Adrenal gland (tissue), 12 donors: Measurements from ENCODE around the gene MEIOSIN. TPM values are rescaled to one million over a fixed set of nuclear protein-coding genes. Genes with fewer than 3 reads are reported as not detected.
A peak's percentile ranks its signal among the peaks of the same experiment; 100 is the strongest.
"Not testable (repeated sequence)": the region's sequence is repeated elsewhere in the genome, so short reads cannot be mapped to it uniquely, and the experiment has no call there.

Experiments used
- DNase-seq, 7 donors: peaks; one replicate each; pipeline ENCODE4 v3.0.0-alpha.2; 2019 to 2020
- H3K27ac ChIP-seq, 5 donors: fragments of 200-600 bp; sonication (generic) in 4 of 5; 1 replicate in 3 of 5; 2 replicates in 2 of 5; pipeline versions ENCODE4 v1.5.1 to v1.8.0; 2016 to 2020; ENCODE audit warnings: mild to moderate bottlenecking in 1 of 5
- H3K27me3 ChIP-seq: fragments of 200-600 bp; 2 replicates; pipeline ENCODE4 v1.8.0; 2021
- H3K36me3 ChIP-seq, 2 donors: fragments of 200-600 bp; replicated peaks in 1 of 2; 1 replicate in 1 of 2; 2 replicates in 1 of 2; pipeline versions ENCODE4 v1.5.1 to v1.8.0; 2018 to 2022
- H3K4me1 ChIP-seq, 2 donors: fragments of 200-600 bp; replicated peaks in 1 of 2; 1 replicate in 1 of 2; 2 replicates in 1 of 2; pipeline versions ENCODE4 v1.5.1 to v1.8.0; 2018 to 2021
- H3K4me3 ChIP-seq, 4 donors: fragments of 200-600 bp; sonication (generic) in 3 of 4; one replicate each; pipeline ENCODE4 v1.5.1; 2016 to 2018
- H3K9me3 ChIP-seq, 3 donors: fragments of 200-600 bp; sonication (generic) in 1 of 3; replicated peaks in 1 of 3; 1 replicate in 2 of 3; 2 replicates in 1 of 3; pipeline versions ENCODE4 v1.5.1 to v1.8.0; 2016 to 2021
- POLR2A ChIP-seq, 2 donors: fragments of 450-650 bp; IDR thresholded peaks; one replicate each; pipeline ENCODE4 v1.6.1; 2017; ENCODE audit warnings: antibody characterized with exemption in 2 of 2, mild to moderate bottlenecking in 2 of 2, moderate library complexity in 1 of 2
- WGBS, 4 donors: extraction: QIAGEN DNeasy Blood & Tissue Kit in 2 of 4; methylation state at CpG; one replicate each; pipeline versions ENCODE4 v1.1.5 to v1.1.7; 2013 to 2017; 5-methylcytosine and 5-hydroxymethylcytosine counted together
- intact Hi-C, 2 donors: fragments of 100-400 bp; cut with DNase I; formaldehyde crosslinking; loops; one replicate each; pipeline versions ENCODE4 v1.14.1 to v1.15.0; 2022 to 2023
- polyA plus RNA-seq, 3 donors: library from polyadenylated mRNA; stranded (reverse); fragments of 200-250 nt in 2 of 3; fragments of 350-450 nt in 1 of 3; fragmentation: Illumina TruSeq in 1 of 3; extraction: RNeasy Lipid Tissue Mini Kit (QIAGEN cat#74804) in 1 of 3; gene quantifications; one replicate each; pipeline ENCODE4 v1.2.3, GENCODE V29; 2013 to 2014
- total RNA-seq, 9 donors: library from RNA; depleted of rRNA in 4 of 9; stranded (reverse); fragments of >200 nt in 4 of 9; fragments of 120-200 nt in 1 of 9; fragmentation: NEBNext Ultra II Directional in 1 of 9; extraction: Animal tissue kit (Norgen Biotek cat#: 25700) in 1 of 9; gene quantifications; one replicate each; pipeline versions ENCODE4 v1.1.0 to v1.2.4, GENCODE V29; 2013 to 2023
- TF ChIP-seq, protein P1 (sequence below), 6 experiments: fragments of 450-650 bp in 4 of 6; fragments of 200-600 bp in 2 of 6; sonication (generic) in 1 of 6; IDR thresholded peaks; 1 replicate in 5 of 6; 2 replicates in 1 of 6; pipeline versions ENCODE4 v1.5.1 to v1.8.0; 2016 to 2021; ENCODE audit warnings: antibody characterized with exemption in 6 of 6, mild to moderate bottlenecking in 2 of 6, moderate library complexity in 1 of 6
- donor health status: healthy with polysubstance abuse.
- donor health status: Bipolar disorder and iron deficiency.
- donor health status: DM: yes; HTN: yes; CAD: no.
- donor health status: DM: no; HTN: no; CAD: no.
- donor health status: DM: no; HTN: no; CAD: no.
- donor health status: DM: yes; HTN: yes; CAD: no.

Gene MEIOSIN
- total and polyA plus RNA-seq, 12 donors = 0.03 to 0.06 (median 0.05) TPM; not detected in 9

DNA sequence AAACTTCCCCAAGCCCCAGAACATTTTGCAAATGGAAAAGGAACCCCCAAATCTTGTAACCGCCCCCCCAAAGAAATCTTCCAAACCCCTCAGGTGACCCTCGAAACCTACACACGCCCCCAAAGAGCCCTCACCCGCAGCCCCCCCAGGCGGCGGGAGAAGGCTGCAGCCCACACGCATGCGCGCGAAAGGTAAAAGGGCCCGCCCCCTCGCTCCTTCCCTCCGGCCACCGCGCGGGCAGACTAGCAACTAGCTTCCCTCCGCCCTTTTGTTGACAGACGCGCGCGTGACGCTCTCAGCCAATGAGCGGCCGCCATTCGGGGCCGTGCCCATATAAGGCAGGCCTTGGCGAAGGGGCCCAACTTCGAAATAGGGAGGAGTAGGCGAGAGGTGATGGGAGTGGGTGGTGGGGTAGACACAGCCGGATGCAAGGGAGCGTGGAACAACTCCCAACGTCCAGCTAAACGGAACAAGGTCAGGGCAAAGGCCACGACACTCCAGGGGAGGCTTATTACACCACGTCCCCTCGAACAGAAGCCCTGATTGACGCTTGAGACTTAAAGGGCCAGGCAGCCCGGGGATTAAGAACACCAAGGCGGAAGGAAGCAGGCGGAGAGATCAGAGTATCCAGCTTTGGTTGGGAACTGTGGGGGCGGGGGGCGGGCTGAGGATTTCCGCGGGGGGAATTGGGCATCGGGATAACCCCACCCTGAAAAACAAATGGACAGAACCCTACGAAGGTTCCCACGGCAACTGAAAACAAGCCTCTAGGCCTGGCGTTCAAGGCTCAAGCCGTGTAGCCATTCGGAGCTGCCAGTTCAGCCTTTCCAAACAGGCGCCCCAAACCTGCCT is 15.9 kb upstream of the MEIOSIN start:
- 0 to 1% (median 1%) methylated on average over 27 to 51 of the region's 51 CpGs for WGBS, 4 donors
- intact Hi-C loops = no loop called here
- no peaks in the 10 kb centered on the region for H3K9me3 ChIP-seq

DNA sequence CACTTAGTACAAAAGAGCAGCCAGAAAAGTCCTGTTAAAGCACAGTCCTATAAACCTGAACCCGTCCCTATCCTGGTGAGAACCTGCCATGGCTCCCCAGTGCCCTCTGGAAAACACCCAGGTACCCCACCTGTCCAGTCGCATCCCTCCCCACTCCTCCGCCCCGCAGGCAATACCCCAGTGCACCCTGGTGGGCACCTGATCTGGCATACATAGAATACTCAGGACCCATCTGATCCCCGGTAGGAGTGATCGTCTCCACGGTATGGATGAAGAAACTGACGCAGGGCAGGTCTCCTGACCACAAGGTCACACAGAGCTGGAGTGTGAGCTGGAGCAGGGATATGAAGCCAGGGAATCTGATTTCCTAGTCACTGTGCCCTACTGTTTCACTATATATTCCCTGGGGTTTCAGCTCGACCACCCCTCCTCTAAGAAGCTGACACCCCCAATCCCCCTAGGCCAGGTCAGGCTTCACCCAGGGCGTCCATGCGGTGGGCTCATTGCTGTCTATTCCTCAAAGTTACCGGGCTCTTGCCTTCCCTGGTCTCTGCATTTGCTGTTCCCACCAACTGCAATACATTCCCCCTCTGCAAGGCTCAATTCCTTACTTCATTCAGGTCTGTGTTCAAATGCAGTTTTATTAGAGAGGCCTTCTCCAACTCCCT is 15.1 kb upstream of the MEIOSIN start:
- H3K27ac ChIP-seq = peak overlapping the region; percentile 78 to 95 (median 88)
- no peaks in the 10 kb centered on the region for H3K36me3 ChIP-seq
- DNase-seq = peak in 6 of 7 donors; percentile 50 to 75 (median 70)
- intact Hi-C loops = no loop called here
- H3K9me3 ChIP-seq = no peaks in the 10 kb centered on the region
- H3K27me3 ChIP-seq = no peaks in the 10 kb centered on the region
- peak overlapping the region in 2 of 4 donors; percentile 57 to 65 for H3K4me3 ChIP-seq
- TF ChIP-seq, protein P1, sequence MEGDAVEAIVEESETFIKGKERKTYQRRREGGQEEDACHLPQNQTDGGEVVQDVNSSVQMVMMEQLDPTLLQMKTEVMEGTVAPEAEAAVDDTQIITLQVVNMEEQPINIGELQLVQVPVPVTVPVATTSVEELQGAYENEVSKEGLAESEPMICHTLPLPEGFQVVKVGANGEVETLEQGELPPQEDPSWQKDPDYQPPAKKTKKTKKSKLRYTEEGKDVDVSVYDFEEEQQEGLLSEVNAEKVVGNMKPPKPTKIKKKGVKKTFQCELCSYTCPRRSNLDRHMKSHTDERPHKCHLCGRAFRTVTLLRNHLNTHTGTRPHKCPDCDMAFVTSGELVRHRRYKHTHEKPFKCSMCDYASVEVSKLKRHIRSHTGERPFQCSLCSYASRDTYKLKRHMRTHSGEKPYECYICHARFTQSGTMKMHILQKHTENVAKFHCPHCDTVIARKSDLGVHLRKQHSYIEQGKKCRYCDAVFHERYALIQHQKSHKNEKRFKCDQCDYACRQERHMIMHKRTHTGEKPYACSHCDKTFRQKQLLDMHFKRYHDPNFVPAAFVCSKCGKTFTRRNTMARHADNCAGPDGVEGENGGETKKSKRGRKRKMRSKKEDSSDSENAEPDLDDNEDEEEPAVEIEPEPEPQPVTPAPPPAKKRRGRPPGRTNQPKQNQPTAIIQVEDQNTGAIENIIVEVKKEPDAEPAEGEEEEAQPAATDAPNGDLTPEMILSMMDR (IDR thresholded peaks at IDR 0.05) = no peak
- peak in 1 of 2 donors; percentile 7 for TF ChIP-seq POLR2A (IDR thresholded peaks at IDR 0.05)
- 43 to 65% (median 55%) methylated on average over 9 to 12 of the region's 12 CpGs for WGBS, 4 donors
- H3K4me1 ChIP-seq = peaks cover 15 to 16% of the 10 kb centered on the region in 2 donors

More for the DNA sequence above, 15.9 kb upstream of the MEIOSIN start:
- H3K4me1 ChIP-seq = peaks cover 15 to 16% of the 10 kb centered on the region in 2 donors
- DNase-seq = peak; percentile 98 to 100 (median 99)
- H3K27ac ChIP-seq = peak overlapping the region; percentile 78 to 95 (median 88)
- H3K36me3 ChIP-seq = peaks cover 0 to 6% of the 10 kb centered on the region in 2 donors
- peak overlapping the region in 3 of 4 donors; percentile 45 to 65 (median 57) for H3K4me3 ChIP-seq
- H3K27me3 ChIP-seq = no peaks in the 10 kb centered on the region
- TF ChIP-seq, protein P1 (IDR thresholded peaks at IDR 0.05) = peak in 1 of 6 experiments; percentile 24
- TF ChIP-seq POLR2A (IDR thresholded peaks at IDR 0.05) = peak in 1 of 2 donors; percentile 74

DNA sequence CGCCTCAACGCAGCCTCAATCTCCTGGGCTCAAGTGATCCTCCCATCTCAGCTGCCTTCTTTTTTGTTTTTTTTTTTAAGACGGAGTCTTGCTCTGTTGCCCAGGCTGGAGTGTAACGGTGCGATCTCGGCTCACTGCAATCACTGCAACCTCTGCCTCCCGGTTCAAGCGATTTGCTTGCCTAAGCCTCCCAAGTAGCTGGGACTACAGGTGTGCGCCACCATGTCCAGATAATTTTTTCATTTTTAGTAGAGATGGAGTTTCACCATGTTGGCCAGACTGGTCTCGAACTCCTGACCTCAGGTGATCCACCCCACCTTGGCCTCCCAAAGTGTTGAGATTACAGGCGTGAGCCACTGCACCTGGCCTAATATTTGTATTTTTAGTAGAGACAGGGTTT is 13.2 kb upstream of the MEIOSIN start:
- H3K36me3 ChIP-seq, H3K27me3 ChIP-seq, H3K4me3 ChIP-seq, intact Hi-C loops, H3K27ac ChIP-seq, H3K9me3 ChIP-seq, DNase-seq: not testable (repeated sequence)
- peaks cover 15 to 16% of the 10 kb centered on the region in 2 donors for H3K4me1 ChIP-seq
- 92 to 98% (median 97%) methylated on average over 11 of the region's 11 CpGs for WGBS, 4 donors

DNA sequence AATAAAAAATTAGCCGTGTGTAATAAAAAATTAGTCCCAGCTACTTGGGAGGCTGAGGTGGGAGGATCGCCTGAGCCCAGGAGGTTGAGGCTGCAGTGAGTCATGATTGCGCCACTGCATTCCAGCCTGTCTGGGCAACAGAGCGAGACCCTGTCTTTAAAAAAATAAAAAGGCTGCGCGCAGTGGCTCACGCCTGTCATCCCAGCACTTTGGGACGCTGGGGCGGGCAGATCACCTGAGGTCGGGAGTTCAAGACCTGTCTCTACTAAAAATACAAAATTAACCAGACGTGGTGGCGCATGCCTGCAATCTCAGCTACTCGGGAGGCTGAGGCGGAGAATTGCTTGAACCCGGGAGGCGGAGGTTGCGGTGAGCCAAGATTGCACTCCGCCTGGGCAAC is 4.6 kb upstream of the MEIOSIN start:
- WGBS, 4 donors = 94 to 97% (median 95%) methylated on average over 18 of the region's 18 CpGs
- H3K27ac ChIP-seq, H3K27me3 ChIP-seq, H3K36me3 ChIP-seq, H3K4me3 ChIP-seq, H3K9me3 ChIP-seq, DNase-seq, intact Hi-C loops: not testable (repeated sequence)
- H3K4me1 ChIP-seq = peaks cover 4 to 22% of the 10 kb centered on the region in 2 donors

DNA sequence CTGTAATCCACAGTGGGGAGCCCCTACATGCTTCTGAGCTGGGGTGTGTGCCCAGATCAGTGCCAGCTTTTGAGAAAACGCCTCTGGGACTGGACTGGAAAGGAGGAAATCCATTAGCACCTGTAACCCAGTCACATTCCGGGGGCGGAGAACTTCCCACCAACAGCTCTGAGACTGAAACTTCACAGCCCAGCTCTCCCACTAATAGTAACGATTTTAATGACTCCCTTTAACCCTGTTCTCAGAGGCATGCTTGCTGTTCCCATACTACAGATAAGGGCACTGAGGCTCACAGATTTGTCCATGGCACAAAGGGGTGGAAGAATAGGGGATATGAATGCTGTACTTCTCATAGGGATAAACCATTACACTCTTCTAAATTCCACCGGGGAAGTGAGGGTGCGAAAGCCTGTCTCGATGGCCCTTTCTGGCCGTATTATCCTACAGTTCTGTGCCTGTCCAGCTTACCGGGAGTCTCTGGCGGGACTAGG is 3.4 kb upstream of the MEIOSIN start:
- Histone ChIP-seq H3K36me3 (no peaks in the 10 kb centered on the region), H3K9me3 (no peaks in the 10 kb centered on the region), H3K4me1 (peaks cover 4 to 22% of the 10 kb centered on the region in 2 donors), H3K27me3 (no peaks in the 10 kb centered on the region), H3K27ac (peak overlapping the region in 1 of 5 donors; percentile 69), H3K4me3 (peak overlapping the region in 3 of 4 donors; percentile 58 to 92 (median 76))
- intact Hi-C loops = no loop called here
- DNase-seq = no peak
- no peak for TF ChIP-seq POLR2A (IDR thresholded peaks at IDR 0.05)
- TF ChIP-seq, protein P1 (IDR thresholded peaks at IDR 0.05) = no peak
- WGBS, 4 donors = 9 to 24% (median 12%) methylated on average over 9 to 10 of the region's 10 CpGs
